ENCODE measurements around the gene UTF1. TPM values are rescaled to one million over a fixed set of nuclear protein-coding genes. Genes with fewer than 3 reads are reported as not detected.

UTF1 gene, protein sequence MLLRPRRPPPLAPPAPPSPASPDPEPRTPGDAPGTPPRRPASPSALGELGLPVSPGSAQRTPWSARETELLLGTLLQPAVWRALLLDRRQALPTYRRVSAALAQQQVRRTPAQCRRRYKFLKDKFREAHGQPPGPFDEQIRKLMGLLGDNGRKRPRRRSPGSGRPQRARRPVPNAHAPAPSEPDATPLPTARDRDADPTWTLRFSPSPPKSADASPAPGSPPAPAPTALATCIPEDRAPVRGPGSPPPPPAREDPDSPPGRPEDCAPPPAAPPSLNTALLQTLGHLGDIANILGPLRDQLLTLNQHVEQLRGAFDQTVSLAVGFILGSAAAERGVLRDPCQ
- total RNA-seq, result not detected
- long read RNA-seq, result 0 reads

DNA sequence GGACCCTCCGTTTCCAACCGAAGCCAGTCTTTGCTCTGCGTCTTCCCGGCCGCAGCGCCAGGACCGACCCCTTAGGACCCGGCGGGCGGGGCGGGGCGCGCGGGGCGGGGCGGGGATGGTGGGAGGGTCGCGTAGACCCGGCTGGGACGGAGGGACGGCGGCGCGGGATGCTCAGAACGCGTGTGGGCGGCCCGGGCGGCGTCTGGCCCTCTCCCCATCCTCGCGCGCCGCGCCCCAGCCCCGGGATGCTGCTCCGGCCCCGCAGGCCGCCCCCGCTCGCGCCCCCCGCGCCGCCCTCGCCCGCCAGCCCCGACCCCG is at the start of gene UTF1:
Gene UTF1 (plus strand): TSS at position 174 of the 318 bp plus-strand sequence. CDS start 72 bp downstream, at position 246.
- DNase-seq, result no peak
- ATAC-seq, result no peak
- intact Hi-C loops (cut with micrococcal nuclease), result no loop called here

DNA sequence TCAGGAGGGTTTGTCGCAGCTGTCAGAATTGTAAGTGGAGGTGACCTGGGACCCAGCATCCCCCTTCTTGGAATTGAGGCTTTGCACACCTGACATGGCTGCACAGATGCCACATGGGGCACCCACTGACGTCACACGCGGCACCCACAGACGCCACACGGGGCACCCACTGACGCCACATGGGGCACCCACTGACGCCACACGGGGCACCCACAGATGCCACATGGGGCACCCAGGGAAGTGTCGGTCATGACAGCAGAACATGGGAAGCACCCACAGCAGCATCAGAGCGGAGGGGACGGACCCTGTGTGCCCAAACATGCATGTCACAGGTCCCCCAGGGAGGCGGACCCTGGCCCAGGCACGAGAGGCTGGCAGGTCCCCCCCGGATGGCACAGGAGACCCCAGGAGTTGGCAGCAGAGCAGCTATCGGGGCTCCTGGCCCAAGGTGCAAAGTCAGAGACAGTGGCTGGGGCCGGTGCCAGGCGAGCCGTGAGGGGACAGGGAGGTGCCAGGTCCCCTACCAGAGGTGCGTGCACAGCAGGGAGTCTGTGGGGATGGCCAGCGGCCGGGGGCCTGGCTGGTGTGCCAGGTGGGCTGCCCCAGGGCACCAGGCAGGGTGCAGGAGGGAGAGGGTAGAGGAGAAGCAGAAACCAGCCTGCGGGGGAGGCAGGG is 48.9 kb upstream of the UTF1 start:
- intact Hi-C loops (cut with micrococcal nuclease), result no loop called here

DNA sequence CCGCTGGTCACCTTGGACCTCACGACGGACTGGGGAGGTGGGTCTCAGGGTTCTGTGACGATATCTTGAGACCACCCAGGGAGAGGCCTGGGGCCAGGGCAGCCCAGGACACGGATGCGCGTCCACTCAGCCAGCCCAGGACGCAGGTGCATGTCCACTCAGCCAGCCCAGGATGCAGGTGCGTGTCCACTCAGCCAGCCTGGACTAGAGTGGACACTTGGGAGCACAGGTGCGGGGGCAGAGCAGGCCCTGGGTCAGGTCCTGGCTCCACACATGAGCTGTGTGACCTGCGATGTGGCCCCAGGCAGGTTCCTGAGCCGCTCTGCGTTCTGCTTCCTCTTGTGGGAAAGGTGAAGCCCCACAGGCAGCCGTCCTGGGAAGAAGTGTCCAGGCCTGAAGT is 47.8 kb upstream of the UTF1 start:
- intact Hi-C loops (cut with micrococcal nuclease), result no loop called here

More for the DNA sequence above, 48.9 kb upstream of the UTF1 start:
- no peak for DNase-seq
- no peak for ATAC-seq

DNA sequence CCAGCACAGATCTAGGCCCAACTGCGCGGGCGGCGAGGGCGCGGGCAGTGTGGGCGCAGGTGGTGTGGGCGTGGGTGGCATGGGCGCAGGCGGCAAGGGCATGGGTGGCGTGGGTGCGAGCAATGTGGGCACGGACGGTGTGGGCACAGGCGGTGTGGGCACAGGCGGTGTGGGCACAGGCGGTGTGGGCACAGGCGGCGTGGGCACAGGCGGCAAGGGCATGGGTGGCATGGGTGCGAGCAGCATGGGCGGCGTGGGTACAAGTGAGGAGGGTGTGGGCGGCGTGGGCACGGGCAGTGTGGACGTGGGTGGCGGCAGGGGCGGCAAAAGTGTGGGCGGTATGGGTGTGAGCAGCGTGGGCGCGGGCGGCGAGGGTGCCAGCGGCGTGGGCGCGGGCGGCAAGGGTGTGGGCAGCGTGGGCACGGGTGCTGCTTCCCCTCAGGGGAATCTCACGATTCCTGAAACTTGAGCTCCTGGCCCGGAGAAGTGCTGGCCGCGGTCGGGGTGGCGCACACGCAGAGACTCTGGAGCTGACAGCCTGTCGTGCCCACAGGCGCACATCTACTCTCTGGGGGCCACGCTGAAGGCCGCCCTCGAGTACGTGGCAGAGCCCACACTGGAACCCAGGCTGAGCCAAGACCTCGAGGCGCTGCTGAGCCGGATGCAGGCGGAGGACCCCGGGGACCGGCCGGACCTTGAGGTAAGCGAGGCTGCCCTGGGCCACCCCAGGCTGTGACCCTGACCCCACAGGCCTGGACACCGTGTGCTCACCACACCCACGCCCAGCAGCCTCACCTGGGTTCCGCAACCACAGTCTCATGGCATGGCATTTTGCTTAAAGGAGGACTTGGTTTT is 47.0 kb upstream of the UTF1 start:
- DNase-seq, result no peak
- ATAC-seq, result no peak
- intact Hi-C loops (cut with micrococcal nuclease), result no loop called here

More for the DNA sequence above, 47.8 kb upstream of the UTF1 start:
- DNase-seq (no peak), ATAC-seq (no peak)

DNA sequence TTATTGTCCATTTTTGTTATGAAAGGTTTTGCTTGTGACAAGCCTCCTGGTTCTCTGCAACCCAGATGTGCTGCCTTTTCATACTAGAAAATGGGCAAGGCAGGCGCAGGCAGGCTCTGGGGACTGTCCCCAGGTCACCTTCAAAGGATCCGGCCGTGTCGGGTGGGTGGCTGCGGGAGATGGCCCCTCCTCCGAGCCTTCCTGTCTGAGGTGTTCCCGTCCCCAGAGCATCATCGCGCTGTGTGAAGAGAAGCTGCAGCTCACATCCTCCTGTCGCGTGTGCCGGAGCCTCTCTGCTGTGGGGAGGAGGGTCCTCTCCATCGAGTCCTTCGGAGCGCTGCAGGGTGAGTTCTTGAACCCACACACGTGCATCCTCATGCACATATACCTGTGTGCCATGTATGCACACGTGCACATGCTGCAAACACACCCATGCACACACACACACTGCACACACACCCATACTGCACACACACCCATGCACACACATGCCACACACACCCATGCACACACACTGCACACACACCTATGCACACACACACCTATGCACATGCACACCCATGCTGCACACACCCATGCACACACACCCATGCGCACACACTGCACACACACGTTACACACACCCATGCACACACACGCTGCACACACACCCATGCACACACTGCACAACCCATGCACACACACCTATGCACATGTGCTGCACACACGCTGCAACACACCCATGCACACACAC is 46.2 kb upstream of the UTF1 start:
- no peak for DNase-seq
- intact Hi-C loops (cut with micrococcal nuclease), result no loop called here
- ATAC-seq, result no peak

DNA sequence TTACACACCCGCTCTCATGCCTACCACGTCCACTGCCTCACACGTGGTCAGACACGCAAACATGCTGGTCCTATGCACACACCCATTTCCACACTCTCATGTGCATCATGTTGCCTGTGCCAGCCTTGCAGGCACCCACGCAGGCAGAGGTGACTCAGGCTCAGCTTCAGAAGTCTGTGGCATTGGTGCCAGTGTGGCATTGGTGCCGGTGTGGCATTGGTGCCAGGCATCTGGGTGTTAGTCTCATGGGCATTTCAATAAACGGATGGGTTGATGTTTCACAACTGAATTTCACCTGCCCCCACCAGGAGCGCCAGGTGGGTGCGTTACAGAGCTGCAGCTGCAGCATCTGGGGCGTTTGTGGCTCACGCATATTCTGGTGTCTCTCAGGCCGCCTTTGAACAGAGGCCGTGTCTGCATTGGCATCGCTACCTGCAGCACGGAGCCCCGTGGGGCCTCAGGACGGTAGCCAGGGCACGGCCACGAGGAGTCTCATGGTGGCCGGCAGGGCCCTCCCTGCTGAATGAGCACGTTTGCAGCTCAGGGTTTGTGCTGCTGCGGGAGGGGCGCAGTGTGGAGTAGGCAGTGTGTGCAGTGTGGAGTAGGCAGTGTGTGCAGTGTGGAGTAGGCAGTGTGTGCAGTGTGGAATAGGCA is 45.3 kb upstream of the UTF1 start:
- intact Hi-C loops (cut with micrococcal nuclease), result no loop called here
- DNase-seq (no peak), ATAC-seq (no peak)

DNA sequence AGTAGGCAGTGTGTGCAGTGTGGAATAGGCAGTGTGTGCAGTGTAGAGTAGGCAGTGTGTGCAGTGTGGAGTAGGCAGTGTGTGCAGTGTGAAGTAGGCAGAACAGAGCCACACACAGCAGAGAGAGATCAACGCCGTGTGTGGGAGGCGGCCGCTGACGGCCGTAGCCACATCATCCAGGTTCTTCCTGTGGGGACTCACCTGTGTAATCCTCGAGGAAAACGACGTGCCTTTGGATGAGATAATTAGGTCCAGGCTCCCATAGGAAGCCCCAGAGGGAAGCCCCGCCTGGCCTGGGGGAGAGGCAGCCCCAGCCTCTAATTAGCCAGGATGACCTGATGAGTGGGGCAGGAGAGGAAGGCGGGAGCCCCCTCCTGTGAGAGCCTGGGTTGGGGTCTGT is 44.6 kb upstream of the UTF1 start:
- intact Hi-C loops (cut with micrococcal nuclease), result no loop called here
- DNase-seq (no peak), ATAC-seq (no peak)

DNA sequence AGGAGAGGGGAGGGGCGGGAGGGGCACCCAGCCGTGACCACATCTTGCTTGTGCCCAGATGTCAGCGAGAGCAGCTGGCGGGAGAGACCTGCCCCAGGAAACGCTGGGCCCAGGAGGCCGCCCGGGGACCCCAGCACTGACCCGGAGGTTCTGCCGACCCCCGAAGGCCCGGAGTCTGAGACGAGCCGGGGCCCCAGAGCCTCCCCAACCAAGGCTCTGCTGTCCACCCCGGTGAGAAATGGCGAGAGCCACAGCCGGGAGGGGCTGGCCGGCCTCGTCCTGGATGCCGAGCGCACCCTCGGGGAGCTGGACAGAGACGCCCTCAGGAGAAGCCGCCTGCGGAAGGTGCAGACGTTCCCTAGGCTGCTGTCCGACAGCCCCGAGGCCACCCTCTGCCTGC is 44.1 kb upstream of the UTF1 start:
- intact Hi-C loops (cut with micrococcal nuclease), result no loop called here
- ATAC-seq (no peak), DNase-seq (no peak)

DNA sequence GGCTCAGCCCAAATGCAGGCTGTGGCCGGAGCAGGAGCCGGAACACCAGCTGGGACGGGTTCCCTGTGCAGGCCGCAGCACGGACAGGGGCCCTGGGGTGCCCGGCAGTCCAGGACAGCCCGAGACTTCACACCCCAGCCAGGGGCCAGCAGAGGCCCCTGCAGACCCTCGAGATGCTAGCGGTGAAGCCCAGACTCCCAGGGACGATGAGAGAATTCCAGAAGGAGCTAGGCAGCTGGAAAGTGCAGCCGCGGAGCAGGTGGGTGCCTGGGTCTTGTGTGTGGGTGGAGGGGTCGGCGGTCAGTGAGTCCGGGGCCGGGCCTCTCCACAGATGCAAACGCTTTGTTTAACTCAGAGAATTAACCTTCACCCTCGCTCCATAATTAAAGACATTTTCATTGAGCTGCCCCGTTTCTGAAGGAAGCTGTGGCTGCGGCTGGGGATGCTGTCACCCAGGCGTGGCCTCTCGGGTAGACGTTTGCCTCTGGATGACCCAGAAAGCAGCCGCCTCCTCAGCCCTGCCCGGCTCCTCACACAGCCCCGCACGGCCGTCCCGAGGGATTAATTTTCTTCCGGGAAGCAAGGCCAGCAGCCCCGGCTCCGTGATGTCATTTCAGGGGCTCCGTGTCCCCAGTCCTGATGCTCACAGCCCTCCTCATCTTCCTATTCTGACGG is 43.5 kb upstream of the UTF1 start:
- intact Hi-C loops (cut with micrococcal nuclease), result no loop called here
- ATAC-seq (no peak), DNase-seq (no peak)

DNA sequence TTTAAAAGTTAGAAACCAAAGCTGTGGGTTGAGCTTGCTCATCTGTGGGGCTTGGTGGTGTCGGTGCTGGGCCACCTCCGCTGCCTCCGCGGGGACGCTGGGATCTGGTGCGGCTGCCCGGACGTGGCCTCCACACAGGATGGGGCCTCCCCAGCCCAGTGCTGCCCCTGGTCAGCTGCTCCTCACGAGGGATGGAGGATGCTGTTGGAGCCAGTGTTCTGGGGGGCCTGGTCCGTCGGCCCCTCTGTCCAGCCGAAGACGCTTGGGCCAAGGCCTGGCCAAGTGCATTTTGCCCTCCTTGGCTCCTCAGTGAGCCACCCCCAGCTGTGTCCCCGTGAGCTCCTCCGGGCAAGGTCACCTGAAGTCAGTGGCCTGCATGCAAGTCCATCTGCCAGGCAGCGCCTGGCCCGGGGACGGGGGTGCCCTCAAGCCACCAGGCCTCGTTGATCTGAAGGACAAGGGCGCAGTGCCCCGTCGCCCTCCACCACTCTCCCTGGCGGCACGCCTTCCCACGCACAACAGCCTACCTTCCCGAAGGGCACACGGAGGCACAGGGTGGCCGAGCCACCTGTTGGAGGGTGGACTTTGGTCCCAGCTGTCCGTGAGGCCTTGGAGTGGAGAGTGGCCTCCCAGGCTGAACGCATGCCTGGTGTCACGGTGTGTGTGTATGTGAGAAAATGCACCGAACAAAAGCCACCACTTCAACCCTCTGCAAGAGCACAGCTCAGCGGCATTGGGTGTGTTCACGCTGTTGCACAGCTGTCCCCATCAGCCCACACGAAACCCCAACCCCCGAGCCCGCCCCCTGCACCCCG is 42.7 kb upstream of the UTF1 start:
- no peak for ATAC-seq
- DNase-seq, result no peak
- intact Hi-C loops (cut with micrococcal nuclease), result no loop called here

DNA sequence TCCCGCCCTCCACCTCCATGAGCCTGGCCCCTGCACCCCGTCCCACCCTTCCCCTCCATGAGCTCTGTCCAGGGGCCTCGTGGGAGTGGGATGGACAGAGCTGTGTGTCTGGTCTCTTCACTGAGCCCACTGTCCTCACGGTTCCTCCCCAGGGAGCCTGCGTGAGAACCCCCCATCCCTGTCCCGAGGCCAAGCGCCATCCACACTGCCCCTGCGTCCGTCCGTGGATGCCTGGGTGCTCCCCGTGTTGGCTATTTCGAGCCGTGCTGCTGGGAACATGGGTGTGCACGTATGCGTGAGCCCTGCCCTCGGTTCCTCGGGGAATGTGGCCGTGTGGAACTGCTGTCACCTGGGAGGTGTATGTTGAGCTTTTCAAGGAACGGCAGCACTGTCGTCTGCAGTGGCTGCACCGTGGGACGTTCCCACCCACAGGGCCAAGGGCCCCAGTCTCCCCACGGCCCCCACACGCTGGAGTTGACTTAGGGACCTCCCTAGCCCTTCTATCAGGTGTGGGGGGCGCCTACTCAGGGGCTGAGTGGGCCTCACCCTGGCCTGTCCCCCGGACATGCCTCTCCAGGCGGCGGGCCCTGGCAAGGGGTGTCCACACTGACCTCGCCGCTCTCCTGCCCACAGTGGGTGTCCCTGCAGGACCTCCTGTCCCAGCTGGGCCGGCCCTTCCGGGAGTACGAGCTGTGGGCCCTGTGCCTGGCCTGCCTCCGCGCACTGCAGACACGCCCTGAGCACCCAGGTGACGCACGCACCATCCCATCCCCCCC is 41.9 kb upstream of the UTF1 start:
- DNase-seq (no peak), ATAC-seq (no peak)
- intact Hi-C loops (cut with micrococcal nuclease), result no loop called here

DNA sequence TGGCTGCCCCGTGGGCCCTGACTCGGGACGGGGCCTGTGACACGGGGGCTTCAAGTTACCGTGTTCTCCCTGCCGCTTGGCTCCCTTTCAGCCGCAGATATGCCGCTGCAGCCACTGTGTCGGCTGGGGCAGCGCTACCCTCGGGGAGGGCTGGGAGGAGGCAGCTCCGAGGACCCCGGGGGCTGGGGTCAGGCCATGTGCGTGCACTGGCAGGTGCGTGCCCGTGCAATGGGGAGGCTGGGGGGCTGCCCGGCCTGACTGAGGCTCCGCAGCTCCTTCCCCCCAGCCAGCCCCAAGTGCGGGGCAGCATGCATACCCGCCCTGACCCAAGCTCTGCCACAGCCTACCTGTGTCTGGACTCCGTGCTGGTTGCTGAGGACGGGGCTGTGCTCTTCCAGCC is 40.8 kb upstream of the UTF1 start:
- intact Hi-C loops (cut with micrococcal nuclease), result no loop called here
- DNase-seq (no peak), ATAC-seq (no peak)

DNA sequence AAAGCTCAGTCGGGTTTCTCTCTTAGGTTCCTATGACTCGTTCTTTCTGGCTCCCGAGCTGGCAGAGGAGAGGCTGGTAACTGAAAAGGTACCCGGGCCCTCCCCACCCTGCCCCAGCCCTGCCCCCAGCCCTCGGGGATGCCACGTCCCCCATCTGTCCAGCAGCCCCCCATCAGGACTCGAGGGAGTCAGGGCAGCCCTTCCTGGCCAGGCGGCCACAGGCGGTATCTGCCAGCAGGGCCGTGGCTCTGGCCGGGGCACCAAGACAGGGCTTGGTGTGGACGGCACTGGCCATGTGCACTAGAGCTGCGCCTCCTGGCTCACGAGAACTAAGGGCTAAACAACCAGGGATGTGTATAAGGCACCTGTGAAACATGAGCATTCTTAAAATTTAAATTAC is 40.3 kb upstream of the UTF1 start:
- ATAC-seq, result no peak
- intact Hi-C loops (cut with micrococcal nuclease), result no loop called here
- DNase-seq, result no peak

DNA sequence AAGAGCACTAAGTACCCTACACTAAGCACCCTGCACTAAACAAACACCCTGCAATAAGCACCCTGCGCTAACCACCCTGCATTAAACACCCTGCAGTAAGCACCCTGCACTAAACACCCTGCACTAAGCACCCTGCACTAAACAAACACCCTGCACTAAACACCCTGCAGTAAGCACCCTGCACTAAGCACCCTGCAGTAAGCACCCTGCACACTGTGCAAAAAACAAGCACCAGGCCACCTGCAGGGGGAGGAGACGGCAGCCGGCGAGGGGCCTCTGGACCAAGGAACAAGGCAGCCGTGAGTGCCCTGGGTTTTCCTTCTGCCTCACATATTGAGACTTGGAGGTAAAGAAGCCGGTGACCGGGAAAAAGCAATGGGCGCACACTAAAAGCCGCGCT is 39.8 kb upstream of the UTF1 start:
- DNase-seq, result no peak
- intact Hi-C loops (cut with micrococcal nuclease), result no loop called here
- ATAC-seq, result no peak

DNA sequence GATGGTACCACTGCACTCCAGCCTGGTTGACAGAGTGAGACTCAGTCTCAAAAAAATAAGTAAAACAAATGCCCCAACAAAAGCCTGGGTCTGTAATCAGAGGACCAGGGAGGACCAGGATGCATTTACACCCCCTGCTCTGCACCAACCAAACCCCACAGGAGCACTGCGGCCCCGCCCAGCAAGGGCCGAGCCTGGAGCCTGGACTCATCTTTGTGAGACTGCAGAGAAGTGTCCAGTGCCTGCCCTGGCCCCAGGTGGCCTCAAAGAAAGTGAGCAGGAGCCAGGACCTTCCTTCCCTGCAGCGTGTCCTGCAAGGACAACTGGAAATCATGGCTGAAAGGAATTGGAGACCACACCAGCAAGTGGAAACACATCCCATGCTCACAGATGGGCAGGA is 38.4 kb upstream of the UTF1 start:
- ATAC-seq, result no peak
- intact Hi-C loops (cut with micrococcal nuclease), result no loop called here

DNA sequence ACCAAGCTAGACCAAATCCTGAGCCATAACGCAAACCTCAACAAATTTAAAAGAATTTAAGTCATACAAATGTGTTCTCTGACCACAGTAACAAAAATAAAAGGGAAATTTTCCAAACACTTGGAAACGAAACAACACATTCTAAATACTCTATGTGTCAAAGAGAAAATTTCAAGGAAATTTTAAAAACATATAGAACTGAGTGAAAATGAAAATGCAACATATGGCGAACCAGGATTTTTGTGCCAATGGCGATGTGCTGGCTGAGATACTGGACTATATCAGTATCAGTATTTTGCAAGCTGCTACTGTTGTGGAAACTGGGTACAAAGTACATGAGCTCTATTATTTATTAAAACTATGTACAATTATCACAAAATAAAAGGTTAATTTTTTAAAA is 35.9 kb upstream of the UTF1 start:
- no peak for ATAC-seq
- intact Hi-C loops (cut with micrococcal nuclease), result no loop called here

More for the DNA sequence above, 38.4 kb upstream of the UTF1 start:
- DNase-seq, result no peak

DNA sequence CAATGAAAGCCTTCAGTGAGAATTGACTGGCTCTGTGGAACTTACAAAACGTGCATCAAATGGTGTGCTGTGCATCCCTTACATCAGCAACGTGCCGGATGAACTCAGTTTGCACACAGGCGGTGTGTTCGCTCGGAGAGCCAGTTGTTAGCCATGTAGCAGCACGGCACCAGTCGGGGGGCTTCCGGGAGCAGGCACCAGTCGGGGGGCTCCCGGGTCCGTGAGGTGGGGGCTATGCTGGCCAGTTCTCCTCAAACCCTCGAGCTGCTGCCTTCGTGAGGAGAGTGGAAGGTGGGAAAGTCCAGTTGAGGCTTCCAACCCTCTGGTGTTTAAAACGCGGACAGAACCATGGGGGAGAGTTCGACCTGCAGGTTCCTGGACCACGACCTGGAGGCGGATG is 34.9 kb upstream of the UTF1 start:
- intact Hi-C loops (cut with micrococcal nuclease), result no loop called here
- ATAC-seq, result no peak
- DNase-seq, result no peak

More for the DNA sequence above, 35.9 kb upstream of the UTF1 start:
- DNase-seq, result no peak

Measured in left ventricle myocardium superior (tissue), 1 donor.